Measurements from ENCODE around the gene SORCS1.

DNA sequence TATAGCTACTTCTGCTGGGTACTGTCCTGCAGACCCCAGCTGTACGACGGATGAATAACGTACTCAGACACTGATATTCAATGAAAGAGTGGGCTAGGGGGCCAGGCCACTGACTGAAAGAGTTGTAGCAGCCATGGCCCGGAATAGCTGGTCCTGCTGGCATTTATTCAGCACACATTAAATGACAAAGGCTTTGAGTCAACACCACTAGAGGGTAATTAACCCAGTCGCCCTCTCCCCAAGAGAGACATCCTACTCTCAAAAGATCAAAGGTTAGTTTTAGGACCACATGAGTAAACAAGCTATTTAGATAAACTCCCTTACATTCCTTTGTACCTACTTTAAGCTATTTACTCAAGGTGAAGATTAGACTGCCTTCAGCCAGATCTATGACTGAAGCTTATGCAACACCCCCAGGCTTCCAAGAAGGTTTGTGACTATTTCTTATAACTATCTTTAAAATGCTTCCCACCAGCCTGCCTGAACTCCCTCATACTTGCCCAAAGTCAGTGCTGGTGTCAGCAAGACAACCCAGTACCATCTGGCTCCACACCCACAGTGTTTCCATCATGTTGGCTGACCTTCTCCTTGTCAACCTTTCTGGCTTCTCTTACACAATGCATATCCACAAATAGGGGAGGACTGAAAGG, 629.1 kb downstream of the SORCS1 start:
- TF ChIP-seq SIN3A (IDR thresholded peaks at IDR 0.05; ENCODE audit: borderline replicate concordance, low read depth, low read length) (no peak), ZBTB21 (CRISPR knock-in tag; IDR thresholded peaks at IDR 0.05) (no peak)
- TF ChIP-seq, protein P1, sequence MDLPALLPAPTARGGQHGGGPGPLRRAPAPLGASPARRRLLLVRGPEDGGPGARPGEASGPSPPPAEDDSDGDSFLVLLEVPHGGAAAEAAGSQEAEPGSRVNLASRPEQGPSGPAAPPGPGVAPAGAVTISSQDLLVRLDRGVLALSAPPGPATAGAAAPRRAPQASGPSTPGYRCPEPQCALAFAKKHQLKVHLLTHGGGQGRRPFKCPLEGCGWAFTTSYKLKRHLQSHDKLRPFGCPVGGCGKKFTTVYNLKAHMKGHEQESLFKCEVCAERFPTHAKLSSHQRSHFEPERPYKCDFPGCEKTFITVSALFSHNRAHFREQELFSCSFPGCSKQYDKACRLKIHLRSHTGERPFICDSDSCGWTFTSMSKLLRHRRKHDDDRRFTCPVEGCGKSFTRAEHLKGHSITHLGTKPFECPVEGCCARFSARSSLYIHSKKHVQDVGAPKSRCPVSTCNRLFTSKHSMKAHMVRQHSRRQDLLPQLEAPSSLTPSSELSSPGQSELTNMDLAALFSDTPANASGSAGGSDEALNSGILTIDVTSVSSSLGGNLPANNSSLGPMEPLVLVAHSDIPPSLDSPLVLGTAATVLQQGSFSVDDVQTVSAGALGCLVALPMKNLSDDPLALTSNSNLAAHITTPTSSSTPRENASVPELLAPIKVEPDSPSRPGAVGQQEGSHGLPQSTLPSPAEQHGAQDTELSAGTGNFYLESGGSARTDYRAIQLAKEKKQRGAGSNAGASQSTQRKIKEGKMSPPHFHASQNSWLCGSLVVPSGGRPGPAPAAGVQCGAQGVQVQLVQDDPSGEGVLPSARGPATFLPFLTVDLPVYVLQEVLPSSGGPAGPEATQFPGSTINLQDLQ (CRISPR knock-in tag; IDR thresholded peaks at IDR 0.05), result no peak
- TF ChIP-seq, protein P2, sequence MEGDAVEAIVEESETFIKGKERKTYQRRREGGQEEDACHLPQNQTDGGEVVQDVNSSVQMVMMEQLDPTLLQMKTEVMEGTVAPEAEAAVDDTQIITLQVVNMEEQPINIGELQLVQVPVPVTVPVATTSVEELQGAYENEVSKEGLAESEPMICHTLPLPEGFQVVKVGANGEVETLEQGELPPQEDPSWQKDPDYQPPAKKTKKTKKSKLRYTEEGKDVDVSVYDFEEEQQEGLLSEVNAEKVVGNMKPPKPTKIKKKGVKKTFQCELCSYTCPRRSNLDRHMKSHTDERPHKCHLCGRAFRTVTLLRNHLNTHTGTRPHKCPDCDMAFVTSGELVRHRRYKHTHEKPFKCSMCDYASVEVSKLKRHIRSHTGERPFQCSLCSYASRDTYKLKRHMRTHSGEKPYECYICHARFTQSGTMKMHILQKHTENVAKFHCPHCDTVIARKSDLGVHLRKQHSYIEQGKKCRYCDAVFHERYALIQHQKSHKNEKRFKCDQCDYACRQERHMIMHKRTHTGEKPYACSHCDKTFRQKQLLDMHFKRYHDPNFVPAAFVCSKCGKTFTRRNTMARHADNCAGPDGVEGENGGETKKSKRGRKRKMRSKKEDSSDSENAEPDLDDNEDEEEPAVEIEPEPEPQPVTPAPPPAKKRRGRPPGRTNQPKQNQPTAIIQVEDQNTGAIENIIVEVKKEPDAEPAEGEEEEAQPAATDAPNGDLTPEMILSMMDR (CRISPR knock-in tag; IDR thresholded peaks at IDR 0.05), result no peak
- TF ChIP-seq, protein P3, sequence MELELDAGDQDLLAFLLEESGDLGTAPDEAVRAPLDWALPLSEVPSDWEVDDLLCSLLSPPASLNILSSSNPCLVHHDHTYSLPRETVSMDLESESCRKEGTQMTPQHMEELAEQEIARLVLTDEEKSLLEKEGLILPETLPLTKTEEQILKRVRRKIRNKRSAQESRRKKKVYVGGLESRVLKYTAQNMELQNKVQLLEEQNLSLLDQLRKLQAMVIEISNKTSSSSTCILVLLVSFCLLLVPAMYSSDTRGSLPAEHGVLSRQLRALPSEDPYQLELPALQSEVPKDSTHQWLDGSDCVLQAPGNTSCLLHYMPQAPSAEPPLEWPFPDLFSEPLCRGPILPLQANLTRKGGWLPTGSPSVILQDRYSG (CRISPR knock-in tag; IDR thresholded peaks at IDR 0.05), result no peak

Data from HepG2 (cell line).